Keratinocyte (primary cell): ENCODE data around the gene HELZ. TPM values are rescaled to one million over a fixed set of nuclear protein-coding genes. Genes with fewer than 3 reads are reported as not detected.

ENCODE experiments used
- DNase-seq: peaks from one replicate; pipeline ENCODE4 v3.0.0-alpha.2; 2011; ENCODE audit warnings: low read depth, missing footprints, low spot score
- FAIRE-seq: peaks from 2 replicates; lab custom pipeline; 2011; peaks lifted over from hg19 to GRCh38; lab: Jason Lieb, UNC
- H2AFZ ChIP-seq: 2 replicates; pipeline ENCODE4 v1.6.0; 2012; ENCODE audit warnings: low read length, control low read depth, inconsistent platforms; ENCODE audit not compliant: control insufficient read depth
- H3K27ac ChIP-seq: 2 replicates; pipeline ENCODE4 v1.5.1; 2011; ENCODE audit warnings: low read length; ENCODE audit not compliant: control insufficient read depth, insufficient read depth
- H3K27me3 ChIP-seq: 3 replicates; pipeline ENCODE4 v1.6.0; 2011; ENCODE audit warnings: low read length; ENCODE audit not compliant: control insufficient read depth, insufficient read depth; ENCODE audit errors: extremely low read depth
- H3K36me3 ChIP-seq, 2 experiments: 2 replicates in 1 of 2; 3 replicates in 1 of 2; pipeline ENCODE4 v1.5.1; 2011; ENCODE audit warnings: low read length in 2 of 2, mild to moderate bottlenecking in 1 of 2; ENCODE audit not compliant: control insufficient read depth in 2 of 2, insufficient read depth in 2 of 2; ENCODE audit errors: extremely low read depth in 1 of 2
- H3K4me1 ChIP-seq: 3 replicates; pipeline ENCODE4 v1.5.1; 2011; ENCODE audit warnings: low read length; ENCODE audit not compliant: control insufficient read depth, insufficient read depth; ENCODE audit errors: extremely low read depth
- H3K4me2 ChIP-seq: 3 replicates; pipeline ENCODE4 v1.6.0; 2011; ENCODE audit warnings: low read depth, low read length; ENCODE audit not compliant: control insufficient read depth, insufficient read depth; ENCODE audit errors: extremely low read depth
- H3K4me3 ChIP-seq, 3 experiments: fragments of 200-600 bp in 1 of 3; sonication (generic) in 1 of 3; 2 replicates in 2 of 3; 3 replicates in 1 of 3; pipeline ENCODE4 v1.5.1; 2011 to 2016; ENCODE audit warnings: low read length in 3 of 3, mild to moderate bottlenecking in 3 of 3, control low read depth in 2 of 3, inconsistent platforms in 1 of 3, low read depth in 1 of 3, mixed read lengths in 1 of 3, mixed run types in 1 of 3, moderate library complexity in 1 of 3; ENCODE audit not compliant: control insufficient read depth in 2 of 3, insufficient read depth in 2 of 3; ENCODE audit errors: extremely low read depth in 1 of 3
- H3K79me2 ChIP-seq: 2 replicates; pipeline ENCODE4 v1.6.0; 2012; ENCODE audit warnings: low read length; ENCODE audit not compliant: control insufficient read depth, insufficient read depth
- H3K9ac ChIP-seq: 3 replicates; pipeline ENCODE4 v1.6.0; 2011; ENCODE audit warnings: low read length; ENCODE audit not compliant: control insufficient read depth, insufficient read depth; ENCODE audit errors: extremely low read depth
- H3K9me1 ChIP-seq: 3 replicates; pipeline ENCODE4 v1.6.0; 2011; ENCODE audit warnings: low read length; ENCODE audit not compliant: control insufficient read depth, insufficient read depth; ENCODE audit errors: extremely low read depth
- H3K9me3 ChIP-seq: 2 replicates; pipeline ENCODE4 v1.5.1; 2012; ENCODE audit warnings: low read depth, low read length; ENCODE audit not compliant: control insufficient read depth
- H4K20me1 ChIP-seq: 3 replicates; pipeline ENCODE4 v1.6.0; 2011; ENCODE audit warnings: low read length; ENCODE audit not compliant: control insufficient read depth, insufficient read depth; ENCODE audit errors: extremely low read depth
- CTCF ChIP-seq, 3 experiments: IDR thresholded peaks in 1 of 3; conservative IDR thresholded peaks in 1 of 3; optimal IDR thresholded peaks in 1 of 3; 2 replicates in 2 of 3; 3 replicates in 1 of 3; pipeline versions ENCODE3 to v1.5.1; 2011; ENCODE audit warnings: low read length in 3 of 3, mild to moderate bottlenecking in 3 of 3, moderate library complexity in 2 of 3, control low read depth in 1 of 3, inconsistent platforms in 1 of 3; ENCODE audit not compliant: insufficient read depth in 2 of 3; ENCODE audit errors: extremely low read depth in 1 of 3
- EZH2 ChIP-seq: IDR thresholded peaks from one replicate; pipeline ENCODE4 v1.6.1; 2012; ENCODE audit warnings: inconsistent platforms, mild to moderate bottlenecking, low read length, moderate library complexity
- dilution Hi-C: fragments of 300-500 bp; cut with MboI; formaldehyde crosslinking; loops from one replicate; pipeline ENCODE4 v1.7.0; 2020; ENCODE audit warnings: low sequenced_read_pairs; ENCODE audit not compliant: extremely low pct_ligation_motif_present
- polyA plus RNA-seq, 5 experiments: library from polyadenylated mRNA; depleted of rRNA in 3 of 5; stranded (reverse) in 3 of 5; stranded (forward) in 1 of 5; unstranded in 1 of 5; fragments of >200 nt; gene quantifications; 1 replicate in 1 of 5; 2 replicates in 3 of 5; 3 replicates in 1 of 5; pipeline versions ENCODE4 v1.2.1 to v1.2.3, GENCODE V29; 2011 to 2012; ENCODE audit warnings: missing spikeins in 2 of 5, low read depth in 1 of 5, low replicate concordance in 1 of 5

HELZ gene
- polyA plus RNA-seq, 1 donor (not counting 4 experiments of a cell fraction or from before 2014, with no cell fraction given), result 18.2 TPM

- H3K79me2 ChIP-seq, result peaks cover 7% of the 10 kb centered on the region
- no peaks in the 10 kb centered on the region for H3K9me3 ChIP-seq
- no peaks in the 10 kb centered on the region for H3K9me1 ChIP-seq
- H3K4me1 ChIP-seq, result peaks cover 13% of the 10 kb centered on the region
- DNase-seq (no peak), FAIRE-seq (no peak)
- no peak overlapping the region for H3K4me3 ChIP-seq
- no peak overlapping the region for H2AFZ ChIP-seq
- H3K27ac ChIP-seq, result no peak overlapping the region
- peaks cover 2 to 13% of the 10 kb centered on the region in 2 experiments for H3K36me3 ChIP-seq
- no peaks in the 10 kb centered on the region for H3K27me3 ChIP-seq
- no peak overlapping the region for H3K9ac ChIP-seq
- H3K4me2 ChIP-seq, result no peak overlapping the region
- dilution Hi-C loops, result no loop called here
- TF ChIP-seq CTCF (optimal IDR thresholded peaks at IDR 0.05 in 1 of 3, IDR thresholded peaks at IDR 0.05 in 1 of 3, conservative IDR thresholded peaks at IDR 0.05 in 1 of 3; ENCODE audit: extremely low read depth in 1 of 3, insufficient read depth in 2 of 3, low read length in 3 of 3) (no peak), EZH2 (no peak)
- H4K20me1 ChIP-seq, result no peaks in the 10 kb centered on the region
Measured at GRCh38 chr17:67210915-67211314, 34.1 kb downstream of the HELZ start.

- Histone ChIP-seq H3K9me3 (no peaks in the 10 kb centered on the region), H3K27ac (no peak overlapping the region), H3K4me1 (peaks cover 8% of the 10 kb centered on the region), H3K4me3 (no peak overlapping the region), H3K36me3 (peaks cover 0 to 1% of the 10 kb centered on the region in 2 experiments), H3K4me2 (no peak overlapping the region), H3K9ac (no peak overlapping the region), H3K79me2 (peaks cover 3% of the 10 kb centered on the region), H3K27me3 (no peaks in the 10 kb centered on the region), H3K9me1 (no peaks in the 10 kb centered on the region), H4K20me1 (no peaks in the 10 kb centered on the region), H2AFZ (no peak overlapping the region)
- dilution Hi-C loops, result no loop called here
- TF ChIP-seq CTCF (optimal IDR thresholded peaks at IDR 0.05 in 1 of 3, IDR thresholded peaks at IDR 0.05 in 1 of 3, conservative IDR thresholded peaks at IDR 0.05 in 1 of 3; ENCODE audit: extremely low read depth in 1 of 3, insufficient read depth in 2 of 3, low read length in 3 of 3) (no peak), EZH2 (no peak)
- no peak for DNase-seq
- no peak for FAIRE-seq
Measured at GRCh38 chr17:67208232-67208631, 36.8 kb downstream of the HELZ start.
